ENCODE results near the gene COPZ2. TPM values are rescaled to one million over a fixed set of nuclear protein-coding genes. Genes with fewer than 3 reads are reported as not detected.

COPZ2 gene
- total RNA-seq, 1 donor from 2014 or later = not detected

- H3K36me3 Mint-ChIP-seq (ENCODE audit: unreplicated experiment) = peaks cover 9% of the 10 kb centered on the region
- no peak for DNase-seq
- peaks cover 29% of the 10 kb centered on the region for H3K9me3 Mint-ChIP-seq (ENCODE audit: unreplicated experiment)
- H3K4me1 Mint-ChIP-seq (ENCODE audit: low read depth, unreplicated experiment) = peaks cover 49% of the 10 kb centered on the region
- TF ChIP-seq CTCF (IDR thresholded peaks at IDR 0.05; ENCODE audit: partially characterized antibody, unreplicated experiment) = no peak
- peak overlapping the region; percentile 100 for H3K27ac Mint-ChIP-seq (ENCODE audit: unreplicated experiment)
- peak overlapping the region; percentile 99 for H3K4me3 Mint-ChIP-seq (ENCODE audit: unreplicated experiment)
- peaks cover 20% of the 10 kb centered on the region for H3K27me3 Mint-ChIP-seq (ENCODE audit: unreplicated experiment)
These were observed 9.6 kb upstream of the COPZ2 start for GRCh38 chr17:48047113-48047740.

DNA sequence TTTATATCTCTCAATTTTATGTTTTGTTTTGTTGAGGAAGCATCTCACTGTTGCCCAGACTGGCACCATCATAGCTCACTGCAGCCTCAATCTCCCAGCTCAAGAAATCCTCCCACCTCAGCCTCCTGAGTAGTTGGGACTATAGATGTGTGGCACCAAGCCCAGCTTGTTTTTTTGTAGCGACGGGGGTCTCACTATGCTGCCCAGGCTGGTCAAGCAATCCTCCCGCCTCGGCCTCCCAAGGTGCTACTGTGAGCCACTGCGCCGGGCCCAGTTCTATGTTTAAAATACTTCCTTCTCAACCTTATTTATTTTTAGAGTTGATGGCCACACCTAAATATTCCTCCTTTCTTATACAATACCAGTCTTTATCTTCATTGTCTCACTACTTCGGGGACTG, 8.7 kb upstream of the COPZ2 start:
- DNase-seq = no peak
- TF ChIP-seq CTCF (IDR thresholded peaks at IDR 0.05; ENCODE audit: partially characterized antibody, unreplicated experiment) = no peak
- peaks cover 9% of the 10 kb centered on the region for H3K36me3 Mint-ChIP-seq (ENCODE audit: unreplicated experiment)
- peaks cover 29% of the 10 kb centered on the region for H3K9me3 Mint-ChIP-seq (ENCODE audit: unreplicated experiment)
- peaks cover 41% of the 10 kb centered on the region for H3K4me1 Mint-ChIP-seq (ENCODE audit: low read depth, unreplicated experiment)
- peak overlapping the region; percentile 100 for H3K27ac Mint-ChIP-seq (ENCODE audit: unreplicated experiment)
- peaks cover 20% of the 10 kb centered on the region for H3K27me3 Mint-ChIP-seq (ENCODE audit: unreplicated experiment)
- peak overlapping the region; percentile 99 for H3K4me3 Mint-ChIP-seq (ENCODE audit: unreplicated experiment)

- Mint-ChIP-seq H3K27me3 (ENCODE audit: unreplicated experiment) (peaks cover 17% of the 10 kb centered on the region), H3K36me3 (ENCODE audit: unreplicated experiment) (peaks cover 6% of the 10 kb centered on the region), H3K9me3 (ENCODE audit: unreplicated experiment) (peaks cover 27% of the 10 kb centered on the region), H3K4me1 (ENCODE audit: low read depth, unreplicated experiment) (peaks cover 37% of the 10 kb centered on the region), H3K27ac (ENCODE audit: unreplicated experiment) (peak overlapping the region; percentile 100), H3K4me3 (ENCODE audit: unreplicated experiment) (peak overlapping the region; percentile 99)
- no peak for DNase-seq
- TF ChIP-seq CTCF (IDR thresholded peaks at IDR 0.05; ENCODE audit: partially characterized antibody, unreplicated experiment) = no peak
These were observed 7.9 kb upstream of the COPZ2 start for GRCh38 chr17:48045316-48046001.

DNA sequence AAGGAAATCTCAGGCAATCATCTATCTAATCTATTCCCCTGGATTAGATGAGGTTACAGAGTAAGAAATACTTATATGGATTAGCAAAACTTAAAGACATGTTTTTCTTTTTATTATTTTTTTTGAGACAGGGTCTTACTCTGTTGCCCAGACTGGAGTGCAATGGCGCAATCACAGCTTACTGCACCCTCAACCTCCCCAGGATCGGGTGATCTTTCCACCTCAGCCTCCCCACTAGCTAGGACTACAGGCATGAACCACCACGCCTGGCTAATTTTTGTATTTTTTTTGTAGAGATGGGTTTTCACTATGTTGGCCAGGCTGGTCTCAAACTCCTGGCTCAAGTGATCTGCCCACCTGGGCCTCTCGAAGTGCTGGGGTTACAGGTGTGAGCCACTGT, 7.3 kb upstream of the COPZ2 start:
- H3K27me3 Mint-ChIP-seq (ENCODE audit: unreplicated experiment) = peaks cover 17% of the 10 kb centered on the region
- no peak for DNase-seq
- H3K27ac Mint-ChIP-seq (ENCODE audit: unreplicated experiment) = peak overlapping the region; percentile 89
- peaks cover 25% of the 10 kb centered on the region for H3K9me3 Mint-ChIP-seq (ENCODE audit: unreplicated experiment)
- peaks cover 32% of the 10 kb centered on the region for H3K4me1 Mint-ChIP-seq (ENCODE audit: low read depth, unreplicated experiment)
- peak overlapping the region; percentile 99 for H3K4me3 Mint-ChIP-seq (ENCODE audit: unreplicated experiment)
- TF ChIP-seq CTCF (IDR thresholded peaks at IDR 0.05; ENCODE audit: partially characterized antibody, unreplicated experiment) = no peak
- peaks cover 4% of the 10 kb centered on the region for H3K36me3 Mint-ChIP-seq (ENCODE audit: unreplicated experiment)

- Mint-ChIP-seq H3K36me3 (ENCODE audit: unreplicated experiment) (no peaks in the 10 kb centered on the region), H3K9me3 (ENCODE audit: unreplicated experiment) (peaks cover 15% of the 10 kb centered on the region), H3K27ac (ENCODE audit: unreplicated experiment) (peak overlapping the region; percentile 89), H3K4me3 (ENCODE audit: unreplicated experiment) (peak overlapping the region; percentile 42), H3K4me1 (ENCODE audit: low read depth, unreplicated experiment) (peaks cover 31% of the 10 kb centered on the region), H3K27me3 (ENCODE audit: unreplicated experiment) (peaks cover 17% of the 10 kb centered on the region)
- DNase-seq = no peak
- TF ChIP-seq CTCF (IDR thresholded peaks at IDR 0.05; ENCODE audit: partially characterized antibody, unreplicated experiment) = no peak
These were observed 5.6 kb upstream of the COPZ2 start for GRCh38 chr17:48043176-48043575.
